Panc1 (cell line): ENCODE data around the gene FBXL15.

ENCODE experiments used
- CTCF ChIP-seq: fragments of 450-650 bp; IDR thresholded peaks from 2 replicates; pipeline ENCODE4 v1.5.1; 2017; ENCODE audit warnings: mild to moderate bottlenecking
- POLR2AphosphoS5 ChIP-seq: IDR thresholded peaks from 2 replicates; pipeline ENCODE4 v1.6.1; 2012; ENCODE audit warnings: mild to moderate bottlenecking, low read depth, low read length, moderate library complexity
- SIN3A ChIP-seq: IDR thresholded peaks from 2 replicates; pipeline ENCODE4 v1.6.1; 2012; ENCODE audit warnings: low read depth, mild to moderate bottlenecking, low read length, moderate library complexity, borderline replicate concordance; ENCODE audit not compliant: insufficient read depth
- TCF7L2 ChIP-seq: IDR thresholded peaks from 2 replicates; pipeline ENCODE4 v1.6.1; 2011; ENCODE audit warnings: mild to moderate bottlenecking, low read depth, low read length, inconsistent platforms

DNA sequence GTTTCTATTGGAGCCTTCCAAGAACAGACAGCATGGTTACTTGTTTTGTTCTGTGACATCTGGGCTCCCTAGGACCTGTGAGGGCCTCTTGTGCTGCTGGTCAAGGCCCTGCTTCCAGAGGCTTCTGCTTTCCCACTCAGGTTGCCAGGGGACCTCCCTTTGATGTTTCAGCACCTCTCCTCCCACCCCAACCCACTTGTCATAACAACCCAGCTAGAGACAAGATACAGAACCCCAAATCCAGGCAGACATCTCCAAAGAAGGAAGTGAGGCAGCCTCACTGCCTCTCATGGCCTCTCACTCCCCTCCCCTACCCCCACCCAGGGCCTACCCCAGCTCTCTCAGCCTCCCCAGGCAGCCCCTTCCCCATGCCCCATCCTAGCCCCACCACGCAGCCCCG lies 13.8 kb upstream of the FBXL15 start:
- TF ChIP-seq CTCF (no peak), POLR2AphosphoS5 (no peak), SIN3A (no peak), TCF7L2 (no peak)
